ENCODE results near the gene LMCD1. TPM values are rescaled to one million over a fixed set of nuclear protein-coding genes. Genes with fewer than 3 reads are reported as not detected.

LMCD1 gene
- total RNA-seq, 1 donor from 2014 or later, result 9.5 TPM

- peaks cover 22% of the 10 kb centered on the region for H3K4me1 Mint-ChIP-seq (ENCODE audit: unreplicated experiment)
- no peaks in the 10 kb centered on the region for H3K27me3 Mint-ChIP-seq (ENCODE audit: unreplicated experiment)
- peaks cover 3% of the 10 kb centered on the region for H3K36me3 Mint-ChIP-seq (ENCODE audit: low read depth, unreplicated experiment)
- DNase-seq (ENCODE audit: low spot score), result no peak
- no peak overlapping the region for H3K4me3 Mint-ChIP-seq (ENCODE audit: unreplicated experiment)
- no peak for TF ChIP-seq CTCF (IDR thresholded peaks at IDR 0.05; ENCODE audit: unreplicated experiment)
- H3K27ac Mint-ChIP-seq (ENCODE audit: unreplicated experiment), result no peak overlapping the region
- no peaks in the 10 kb centered on the region for H3K9me3 Mint-ChIP-seq (ENCODE audit: unreplicated experiment)
Observed at GRCh38 chr3:8558645-8559044, 57.0 kb downstream of the LMCD1 start.

GRCh38 chr3:8559351-8559750, 57.7 kb downstream of the LMCD1 start:
- H3K27me3 Mint-ChIP-seq (ENCODE audit: unreplicated experiment), result no peaks in the 10 kb centered on the region
- no peak for TF ChIP-seq CTCF (IDR thresholded peaks at IDR 0.05; ENCODE audit: unreplicated experiment)
- H3K36me3 Mint-ChIP-seq (ENCODE audit: low read depth, unreplicated experiment), result peaks cover 3% of the 10 kb centered on the region
- no peak overlapping the region for H3K4me3 Mint-ChIP-seq (ENCODE audit: unreplicated experiment)
- H3K9me3 Mint-ChIP-seq (ENCODE audit: unreplicated experiment), result no peaks in the 10 kb centered on the region
- no peak overlapping the region for H3K27ac Mint-ChIP-seq (ENCODE audit: unreplicated experiment)
- peaks cover 23% of the 10 kb centered on the region for H3K4me1 Mint-ChIP-seq (ENCODE audit: unreplicated experiment)
- DNase-seq (ENCODE audit: low spot score), result no peak

GRCh38 chr3:8560366-8561007, 58.9 kb downstream of the LMCD1 start:
- Mint-ChIP-seq H3K4me3 (ENCODE audit: unreplicated experiment) (no peak overlapping the region), H3K9me3 (ENCODE audit: unreplicated experiment) (no peaks in the 10 kb centered on the region), H3K27me3 (ENCODE audit: unreplicated experiment) (no peaks in the 10 kb centered on the region), H3K27ac (ENCODE audit: unreplicated experiment) (peak overlapping the region; percentile 59), H3K4me1 (ENCODE audit: unreplicated experiment) (peaks cover 20% of the 10 kb centered on the region), H3K36me3 (ENCODE audit: low read depth, unreplicated experiment) (peaks cover 3% of the 10 kb centered on the region)
- DNase-seq (ENCODE audit: low spot score), result no peak
- no peak for TF ChIP-seq CTCF (IDR thresholded peaks at IDR 0.05; ENCODE audit: unreplicated experiment)

GRCh38 chr3:8561370-8561769, 59.7 kb downstream of the LMCD1 start:
- TF ChIP-seq CTCF (IDR thresholded peaks at IDR 0.05; ENCODE audit: unreplicated experiment), result no peak
- no peaks in the 10 kb centered on the region for H3K27me3 Mint-ChIP-seq (ENCODE audit: unreplicated experiment)
- H3K27ac Mint-ChIP-seq (ENCODE audit: unreplicated experiment), result no peak overlapping the region
- no peak for DNase-seq (ENCODE audit: low spot score)
- no peaks in the 10 kb centered on the region for H3K9me3 Mint-ChIP-seq (ENCODE audit: unreplicated experiment)
- peaks cover 3% of the 10 kb centered on the region for H3K36me3 Mint-ChIP-seq (ENCODE audit: low read depth, unreplicated experiment)
- no peak overlapping the region for H3K4me3 Mint-ChIP-seq (ENCODE audit: unreplicated experiment)
- peaks cover 20% of the 10 kb centered on the region for H3K4me1 Mint-ChIP-seq (ENCODE audit: unreplicated experiment)

GRCh38 chr3:8562081-8562595, 60.5 kb downstream of the LMCD1 start:
- H3K4me3 Mint-ChIP-seq (ENCODE audit: unreplicated experiment), result no peak overlapping the region
- no peaks in the 10 kb centered on the region for H3K9me3 Mint-ChIP-seq (ENCODE audit: unreplicated experiment)
- no peak for TF ChIP-seq CTCF (IDR thresholded peaks at IDR 0.05; ENCODE audit: unreplicated experiment)
- H3K27me3 Mint-ChIP-seq (ENCODE audit: unreplicated experiment), result no peaks in the 10 kb centered on the region
- H3K27ac Mint-ChIP-seq (ENCODE audit: unreplicated experiment), result no peak overlapping the region
- peaks cover 3% of the 10 kb centered on the region for H3K36me3 Mint-ChIP-seq (ENCODE audit: low read depth, unreplicated experiment)
- no peak for DNase-seq (ENCODE audit: low spot score)
- peaks cover 20% of the 10 kb centered on the region for H3K4me1 Mint-ChIP-seq (ENCODE audit: unreplicated experiment)

Measured in endothelial cell (in vitro differentiated cells).